Stimulated activated CD8-positive, alpha-beta memory T cell treated with anti-CD3 and anti-CD28 coated beads, Interleukin-12 subunit alpha, Interleukin-12 subunit beta, amount 100 ng/mL, for 1 hour (primary cell): ENCODE data around the gene LRRC30.

ENCODE experiments used
- DNase-seq: peaks from one replicate; pipeline ENCODE4 v3.0.0-alpha.2; 2020; ENCODE audit warnings: low read depth

The LRRC30 gene

DNA sequence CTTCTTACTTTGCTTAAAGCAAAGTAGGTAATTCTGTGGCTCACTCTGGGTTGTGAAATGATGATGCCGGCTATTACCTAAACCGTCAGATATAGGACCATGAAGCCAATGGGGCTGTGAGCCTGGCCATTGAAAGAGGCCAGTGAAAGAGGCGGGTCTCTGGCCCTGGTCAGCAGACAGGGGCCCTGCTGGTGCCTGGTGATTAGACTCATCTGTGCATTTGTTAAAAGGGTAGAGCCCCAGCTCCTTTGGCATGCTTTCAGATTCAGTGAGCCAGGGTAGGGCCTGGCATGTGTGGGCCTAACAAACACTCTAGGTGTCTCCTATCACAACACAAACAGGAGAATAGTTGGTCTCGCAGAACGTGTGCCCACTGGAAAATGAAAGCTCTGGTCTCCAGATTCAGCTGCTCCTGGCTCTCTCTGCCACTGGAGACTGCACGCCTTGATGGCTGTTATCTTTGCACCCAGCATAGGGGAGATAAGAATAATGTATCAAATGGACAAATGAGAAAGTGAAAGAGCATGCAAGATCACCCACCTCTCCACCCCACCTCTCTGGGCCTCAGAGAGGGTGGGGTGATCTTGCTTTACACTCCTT, 6.9 kb downstream of the LRRC30 start:
- no peak for DNase-seq

DNA sequence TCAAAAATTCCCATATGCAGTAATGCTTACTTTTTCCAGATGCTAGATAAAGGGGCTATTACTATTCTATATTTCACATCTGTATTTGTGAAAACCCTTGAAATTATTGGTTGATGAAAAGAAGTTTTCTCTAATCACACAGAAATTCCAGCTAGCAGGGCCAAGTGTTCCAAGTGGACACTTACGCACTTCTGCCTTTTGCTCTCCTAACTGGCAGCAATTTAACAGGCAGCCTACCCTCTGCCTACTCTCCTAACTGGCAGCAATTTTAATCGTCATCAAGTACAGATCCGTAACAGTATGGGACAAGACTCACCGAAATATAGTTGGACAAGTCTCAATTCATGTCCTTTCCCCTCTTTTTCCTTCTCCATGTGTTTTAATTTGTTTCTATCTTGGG, 12.0 kb downstream of the LRRC30 start:
- DNase-seq, result no peak

DNA sequence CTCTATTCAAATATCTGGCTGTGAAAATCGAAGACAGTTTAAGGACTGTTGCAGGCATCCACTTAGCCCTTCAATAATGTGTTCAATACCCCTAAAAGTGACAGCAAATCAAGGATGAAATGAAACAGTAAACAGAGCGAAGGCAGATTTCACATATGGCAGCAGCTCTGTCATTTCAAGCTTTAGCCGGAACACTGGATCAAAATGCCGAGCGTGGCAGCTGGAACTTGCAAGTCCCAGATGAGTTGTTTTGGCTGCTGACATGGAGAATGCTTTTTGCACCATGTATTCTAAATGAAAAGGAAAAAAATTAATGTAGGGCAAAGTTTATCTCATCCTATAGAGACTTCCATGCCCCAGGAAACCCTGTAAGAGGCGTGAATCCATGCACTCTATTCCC, 18.0 kb downstream of the LRRC30 start:
- no peak for DNase-seq

DNA sequence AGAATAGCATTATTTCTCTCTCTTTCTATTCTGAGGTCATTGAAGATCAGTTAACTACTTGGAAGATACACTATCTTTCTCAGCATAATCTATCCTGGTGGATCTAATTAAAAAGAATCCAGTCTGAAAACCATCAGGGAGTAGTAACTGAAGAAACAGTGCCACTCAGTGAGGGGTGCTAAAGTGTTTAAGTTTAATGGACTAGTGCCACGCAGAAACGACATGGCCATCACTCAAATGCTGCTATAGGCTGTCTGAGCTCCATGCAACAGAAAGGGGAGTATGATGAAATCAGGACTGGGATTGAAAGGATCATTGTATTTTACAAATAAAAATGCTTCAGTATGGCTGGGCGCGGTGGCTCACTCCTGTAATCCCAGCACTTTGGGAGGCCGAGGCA, 23.3 kb downstream of the LRRC30 start:
- DNase-seq, result no peak

DNA sequence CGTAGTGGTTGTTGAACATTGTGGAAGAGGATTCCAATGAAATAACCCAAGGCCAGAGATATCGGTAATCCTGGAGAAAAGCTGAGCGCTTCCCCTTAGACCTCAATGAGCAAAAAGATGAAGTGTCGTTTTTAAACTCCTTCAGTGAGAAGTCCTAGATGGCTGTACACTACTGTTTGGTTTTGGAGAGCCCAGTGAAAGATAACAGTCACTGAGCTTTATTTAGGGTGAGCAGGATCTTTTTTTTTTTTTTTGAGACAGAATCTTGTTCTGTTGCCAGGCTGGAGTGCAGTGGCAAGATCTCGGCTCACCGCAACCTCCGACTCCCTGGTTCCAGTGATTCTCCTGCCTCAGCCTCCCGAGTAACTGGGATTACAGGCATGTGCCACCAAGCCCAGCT, 24.2 kb downstream of the LRRC30 start:
- no peak for DNase-seq

DNA sequence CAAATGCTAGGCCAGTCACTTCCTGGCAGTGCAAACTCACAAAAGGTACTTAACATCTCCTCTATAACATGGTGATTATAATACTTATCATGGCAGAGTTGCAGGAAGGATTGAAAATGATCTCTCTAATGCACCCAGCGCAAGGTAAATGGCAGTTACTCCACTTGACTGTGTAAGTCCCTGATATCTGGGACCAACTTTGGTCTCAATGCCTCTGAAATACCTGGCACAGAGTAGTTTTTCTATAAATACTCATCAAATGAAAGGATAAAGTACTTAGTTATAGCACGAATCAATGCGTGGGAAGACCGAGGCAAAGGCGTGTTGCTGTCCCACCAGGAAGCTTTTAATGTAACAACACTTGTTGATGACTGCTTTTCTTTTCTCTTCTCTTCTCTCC, 24.8 kb downstream of the LRRC30 start:
- no peak for DNase-seq

DNA sequence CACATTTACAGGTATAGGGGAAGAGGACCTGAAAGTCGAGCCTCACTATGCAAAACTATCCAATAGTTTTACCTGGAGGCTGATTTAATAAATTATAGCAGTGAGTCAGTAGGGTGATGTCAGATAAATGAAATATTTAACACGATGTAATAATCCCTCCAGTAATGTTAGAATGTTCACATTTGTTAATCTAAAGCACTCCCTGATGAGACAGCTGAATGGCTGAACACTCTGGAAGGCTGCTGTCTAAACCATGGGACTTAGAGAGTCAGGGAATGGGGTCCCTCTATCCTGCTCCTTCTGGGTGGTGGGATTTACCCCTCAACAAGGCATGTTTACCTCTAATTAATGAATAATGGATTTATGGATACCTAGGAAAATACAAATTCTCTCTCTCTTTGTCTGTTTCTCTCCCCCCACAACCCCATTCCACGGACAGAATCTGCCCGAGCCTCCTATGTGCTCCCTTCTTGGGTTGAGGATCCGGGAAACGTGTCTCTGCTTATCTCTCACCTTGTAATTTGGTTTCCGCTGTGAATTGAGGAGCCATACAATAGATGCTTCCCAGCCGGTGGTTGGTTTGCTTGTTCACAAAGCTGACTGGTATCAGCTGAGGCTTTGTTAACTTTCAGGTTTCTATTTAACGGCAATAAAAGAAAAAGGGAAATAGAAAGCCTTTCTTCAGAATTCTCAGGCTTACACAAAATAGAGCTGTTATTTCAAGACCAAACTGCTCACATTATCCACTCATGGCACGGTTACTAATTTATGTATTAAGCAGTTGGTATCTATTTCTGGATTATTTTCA, 25.9 kb downstream of the LRRC30 start:
- no peak for DNase-seq

DNA sequence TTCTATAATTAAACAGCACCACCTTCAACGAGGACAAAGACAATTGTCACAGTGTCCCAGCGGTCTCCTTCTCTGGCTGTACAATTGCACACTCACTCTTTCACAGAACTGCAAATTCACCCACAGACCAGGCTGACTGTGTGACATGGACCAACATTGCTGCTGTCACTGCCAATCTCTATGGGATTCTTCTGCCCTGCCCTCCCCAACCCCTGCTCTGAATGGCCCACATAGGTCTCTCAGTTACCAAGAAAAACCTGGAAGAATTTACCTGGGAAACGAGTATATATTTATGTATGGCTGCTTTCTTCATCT, 26.5 kb downstream of the LRRC30 start:
- DNase-seq, result no peak

DNA sequence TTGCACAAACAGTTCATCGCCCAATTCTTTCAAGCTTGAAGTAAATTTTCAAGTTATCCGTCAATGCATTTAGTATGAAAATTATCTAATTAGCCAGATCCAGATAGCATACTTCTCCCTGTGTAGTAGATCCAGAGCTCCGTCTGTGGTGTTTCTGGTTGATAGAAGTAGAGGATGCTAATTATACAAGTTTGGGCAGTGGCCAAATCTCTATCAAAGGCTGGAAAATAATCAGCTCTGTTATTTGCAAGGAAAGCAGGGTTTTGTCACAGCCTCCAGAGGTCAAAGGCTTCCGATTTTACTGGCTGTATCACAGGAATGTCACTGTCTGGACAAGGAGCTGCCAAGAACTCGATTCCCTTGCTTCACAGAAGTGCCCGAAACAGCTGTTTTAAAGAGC, 28.6 kb downstream of the LRRC30 start:
- DNase-seq, result no peak

DNA sequence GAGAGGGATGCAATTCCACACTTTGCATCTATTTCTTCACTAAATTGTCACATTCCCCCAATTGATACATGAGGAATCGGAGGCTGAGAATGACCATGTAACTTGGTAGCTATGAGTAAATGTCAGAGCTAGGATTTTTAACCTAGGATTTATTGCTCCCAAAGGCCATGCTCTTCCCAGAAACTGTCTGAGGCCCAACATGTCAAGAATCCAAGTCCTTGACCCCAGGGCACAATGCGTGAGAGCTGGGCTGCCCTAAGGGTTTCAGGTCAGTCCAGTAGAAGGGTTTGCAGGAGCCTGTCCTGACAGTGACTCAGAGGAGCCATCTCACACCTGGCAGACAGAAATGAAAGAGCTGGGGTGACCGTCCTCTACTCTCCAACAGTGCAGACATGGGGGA, 30.3 kb downstream of the LRRC30 start:
- DNase-seq, result no peak

DNA sequence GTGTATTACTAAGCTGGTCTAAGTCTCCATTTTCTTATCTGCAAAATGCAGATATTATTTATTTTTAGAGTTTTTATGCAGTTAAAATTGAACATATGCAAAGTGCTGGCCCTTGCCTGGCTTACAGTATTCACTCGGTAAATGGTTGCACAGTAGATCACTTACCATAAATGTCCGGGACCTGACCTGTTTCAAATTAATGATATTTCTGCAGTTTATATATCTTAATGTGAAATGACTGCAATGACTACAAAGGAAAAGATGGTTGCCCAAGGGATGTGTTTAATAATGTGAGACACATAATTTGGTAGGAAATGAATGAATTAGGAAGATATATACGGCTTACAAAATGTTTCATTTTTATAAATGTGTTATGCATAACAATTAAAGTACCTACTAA, 37.1 kb downstream of the LRRC30 start:
- no peak for DNase-seq

DNA sequence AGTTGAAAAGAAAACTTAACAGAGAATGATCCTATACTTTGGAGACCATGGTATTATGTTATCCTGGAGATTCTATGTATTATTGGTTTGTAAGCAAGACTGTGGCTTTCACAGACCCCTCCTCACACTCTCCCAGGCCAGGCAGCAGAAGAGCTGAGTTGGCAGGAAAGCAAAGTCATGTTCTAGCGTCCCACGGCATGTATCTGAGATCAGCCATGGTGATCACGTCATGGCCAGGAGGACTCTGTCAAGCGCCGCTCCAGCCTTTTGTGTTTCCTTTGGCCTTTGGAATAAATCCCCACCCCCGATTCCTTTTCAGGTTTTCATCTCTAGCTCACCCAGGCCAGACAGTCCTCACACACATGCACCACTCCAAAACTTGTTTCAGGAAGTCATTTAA, 39.1 kb downstream of the LRRC30 start:
- no peak for DNase-seq

DNA sequence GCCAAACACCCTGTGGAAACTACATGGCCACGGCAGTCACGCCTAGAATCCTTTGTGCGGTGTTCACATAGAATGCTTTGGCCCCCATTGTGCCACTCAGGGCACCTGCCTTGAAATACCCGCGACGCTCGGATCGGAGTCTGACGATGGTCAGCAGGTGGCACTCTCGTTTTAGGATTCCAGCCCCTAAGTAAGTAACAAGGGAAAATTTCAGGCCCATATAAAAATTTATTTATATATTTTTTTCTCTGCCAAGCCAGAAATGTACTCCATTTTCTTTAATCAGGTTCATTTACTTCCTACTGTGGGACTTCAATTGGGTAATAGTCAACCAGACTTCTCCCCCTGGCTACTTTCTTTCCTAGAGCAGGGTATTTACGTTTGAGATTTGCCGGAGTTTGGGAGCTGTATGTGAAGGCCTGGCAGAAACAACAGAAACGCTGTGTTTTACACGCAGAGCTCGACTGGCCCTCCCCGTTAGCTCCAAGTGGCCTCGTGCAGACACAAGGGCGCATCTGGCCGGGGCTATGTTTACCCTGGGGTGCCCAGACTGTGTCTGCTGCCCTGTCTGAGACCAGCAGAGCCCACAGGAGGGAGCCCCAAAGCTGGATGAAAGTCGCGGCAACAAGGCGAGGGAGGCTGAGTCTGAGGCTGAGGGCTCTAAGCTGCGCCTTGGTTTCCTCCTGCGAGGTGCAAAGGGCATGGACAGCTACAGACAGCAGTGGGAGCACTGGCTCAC, 41.6 kb downstream of the LRRC30 start:
- no peak for DNase-seq

DNA sequence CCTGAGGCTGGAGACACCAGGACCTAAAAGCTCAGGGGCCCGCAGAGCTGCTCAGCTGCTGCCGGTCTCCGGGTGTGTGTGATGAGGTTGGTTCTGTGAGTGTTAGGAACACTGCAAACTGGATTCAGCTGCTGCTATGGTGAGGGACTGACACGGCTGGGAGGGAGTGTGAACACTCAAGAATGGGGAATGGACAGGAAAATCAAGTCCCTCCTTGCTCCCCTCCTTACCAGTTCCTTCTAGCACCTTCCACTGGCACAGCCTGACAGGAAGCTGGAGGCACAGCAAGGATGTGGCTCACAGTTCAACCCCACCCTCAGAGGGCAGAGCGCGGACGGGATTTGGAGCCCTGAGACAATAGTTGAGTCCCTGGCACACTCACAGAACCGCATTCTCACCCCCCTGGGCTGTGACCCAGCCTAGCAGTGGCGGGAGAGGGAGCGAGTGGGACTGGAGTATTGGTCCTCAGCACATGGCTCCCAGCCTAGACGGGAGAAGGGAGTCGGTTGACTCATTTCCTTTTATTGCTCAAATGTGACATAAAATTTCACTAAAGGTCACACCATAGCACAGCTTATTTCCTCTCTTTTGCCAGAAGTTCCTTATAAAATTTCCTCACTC, 42.5 kb downstream of the LRRC30 start:
- no peak for DNase-seq

DNA sequence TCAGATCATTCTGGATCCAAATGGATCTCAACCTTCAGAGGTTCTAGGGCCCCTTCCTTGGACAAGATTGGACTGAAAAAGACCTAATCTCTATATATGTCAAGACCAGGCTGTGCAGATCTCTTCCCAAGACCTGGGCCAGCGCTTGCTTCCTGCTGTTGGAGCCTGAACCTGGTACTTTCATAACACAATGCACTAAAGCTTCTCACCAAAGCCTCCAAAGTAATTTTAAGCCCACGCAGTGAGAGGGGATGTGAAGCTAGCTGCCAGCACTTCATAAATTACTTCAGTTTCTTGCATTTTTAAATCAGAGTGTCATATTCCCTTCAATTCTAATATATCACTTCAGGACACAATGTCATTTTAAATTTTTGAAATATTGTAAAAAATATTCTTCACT, 50.7 kb downstream of the LRRC30 start:
- DNase-seq, result no peak
